SK-N-SH treated with all-trans-retinoic acid at 6 μM for 48 hours (cell line): ENCODE data around the gene TRIM54.
"Not testable (repeated sequence)": the region's sequence is repeated elsewhere in the genome, so short reads cannot be mapped to it uniquely, and the experiment has no call there.

ENCODE experiments used
- ATAC-seq: fragments of 200-7000 bp; cut with Tn5 transposase; 3 replicates; pipeline ENCODE4 v1.9.1; 2020; ENCODE audit warnings: mild to moderate bottlenecking, moderate library complexity
- ARNTL ChIP-seq: fragments of 450-650 bp; formaldehyde crosslinking; IDR thresholded peaks from 2 replicates; pipeline ENCODE4 v1.5.0; 2020; ENCODE audit warnings: low read depth, mild to moderate bottlenecking, moderate library complexity, borderline replicate concordance
- BACH2 ChIP-seq: fragments of 250-450 bp; sonication (Bioruptor Pico); IDR thresholded peaks from 2 replicates; pipeline ENCODE4 v1.9.0; 2021; ENCODE audit warnings: mild to moderate bottlenecking, borderline replicate concordance
- CREB5 ChIP-seq: fragments of 250-450 bp; sonication (Bioruptor Pico); IDR thresholded peaks from 2 replicates; pipeline ENCODE4 v1.5.1; 2020; ENCODE audit warnings: low read depth, mild to moderate bottlenecking, moderate library complexity
- CSRNP3 ChIP-seq: fragments of 250-450 bp; sonication (Bioruptor Pico); IDR thresholded peaks from 2 replicates; pipeline ENCODE4 v1.5.1; 2021; ENCODE audit warnings: mild to moderate bottlenecking, moderate library complexity
- ESRRG ChIP-seq: fragments of 250-450 bp; sonication (Bioruptor Pico); IDR thresholded peaks from 2 replicates; pipeline ENCODE4 v1.6.1; 2021; ENCODE audit warnings: mild to moderate bottlenecking
- GLIS3 ChIP-seq: fragments of 250-450 bp; sonication (Bioruptor Pico); IDR thresholded peaks from 2 replicates; pipeline ENCODE4 v1.5.0; 2020; ENCODE audit warnings: mild to moderate bottlenecking, moderate library complexity
- ISL1 ChIP-seq: fragments of 250-450 bp; sonication (Bioruptor Pico); IDR thresholded peaks from 2 replicates; pipeline ENCODE4 v2.1.2; 2022; ENCODE audit warnings: mild to moderate bottlenecking, moderate library complexity
- OSR1 ChIP-seq: fragments of 250-450 bp; sonication (Bioruptor Pico); IDR thresholded peaks from 2 replicates; pipeline ENCODE4 v1.8.0; 2022; ENCODE audit warnings: moderate library complexity, mild to moderate bottlenecking, inconsistent platforms
- PATZ1 ChIP-seq: fragments of 250-450 bp; sonication (Bioruptor Pico); IDR thresholded peaks from 2 replicates; pipeline ENCODE4 v1.8.0; 2020; ENCODE audit warnings: mild to moderate bottlenecking, moderate library complexity, borderline replicate concordance
- POU6F1 ChIP-seq: fragments of 250-450 bp; sonication (Bioruptor Pico); IDR thresholded peaks from 2 replicates; pipeline ENCODE4 v1.8.0; 2021; ENCODE audit warnings: low read depth, mild to moderate bottlenecking, moderate library complexity, borderline replicate concordance
- PPARA ChIP-seq: fragments of 250-450 bp; sonication (Bioruptor Pico); IDR thresholded peaks from 2 replicates; pipeline ENCODE4 v1.5.0; 2020; ENCODE audit warnings: mild to moderate bottlenecking, borderline replicate concordance
- RARB ChIP-seq: fragments of 250-450 bp; sonication (Bioruptor Pico); IDR thresholded peaks from 2 replicates; pipeline ENCODE4 v1.8.0; 2021; ENCODE audit warnings: mild to moderate bottlenecking, moderate library complexity
- SNAI2 ChIP-seq: fragments of 250-450 bp; sonication (Bioruptor Pico); IDR thresholded peaks from 2 replicates; pipeline ENCODE4 v1.5.0; 2020; ENCODE audit warnings: mild to moderate bottlenecking, moderate library complexity
- TCF4 ChIP-seq: fragments of 250-450 bp; sonication (Bioruptor Pico); IDR thresholded peaks from 2 replicates; pipeline ENCODE4 v1.8.0; 2021; ENCODE audit warnings: mild to moderate bottlenecking, moderate library complexity, borderline replicate concordance
- TSHZ2 ChIP-seq: fragments of 250-450 bp; sonication (Bioruptor Pico); IDR thresholded peaks from 2 replicates; pipeline ENCODE4 v1.5.0; 2020; ENCODE audit warnings: mild to moderate bottlenecking, moderate library complexity
- ZFP3 ChIP-seq: fragments of 250-450 bp; sonication (Bioruptor Pico); IDR thresholded peaks from 2 replicates; pipeline ENCODE4 v1.5.0; 2020; ENCODE audit warnings: mild to moderate bottlenecking, moderate library complexity
- ZFP30 ChIP-seq: fragments of 450-650 bp; formaldehyde crosslinking; IDR thresholded peaks from 2 replicates; pipeline ENCODE4 v1.5.0; 2022; ENCODE audit warnings: mild to moderate bottlenecking, moderate library complexity
- ZNF565 ChIP-seq: fragments of 450-650 bp; formaldehyde crosslinking; conservative IDR thresholded peaks from 2 replicates; pipeline ENCODE4 v1.5.0; 2020; ENCODE audit warnings: low read depth, mild to moderate bottlenecking, moderate library complexity
- ZNF70 ChIP-seq: fragments of 450-650 bp; formaldehyde crosslinking; IDR thresholded peaks from 2 replicates; pipeline ENCODE4 v1.5.0; 2020; ENCODE audit warnings: mild to moderate bottlenecking, moderate library complexity
- ZNF8 ChIP-seq: fragments of 450-650 bp; formaldehyde crosslinking; IDR thresholded peaks from 2 replicates; pipeline ENCODE4 v1.5.0; 2020; ENCODE audit warnings: mild to moderate bottlenecking, moderate library complexity

The TRIM54 gene

GRCh38 chr2:27264753-27265535 is 17.3 kb upstream of the TRIM54 start:
- peak; percentile 84 for ATAC-seq

GRCh38 chr2:27265536-27265870 is 16.7 kb upstream of the TRIM54 start:
- no peak for ATAC-seq
- TF ChIP-seq CREB5 (CRISPR knock-in tag) (no peak), ISL1 (CRISPR knock-in tag) (no peak), ZNF8 (no peak), PATZ1 (CRISPR knock-in tag) (no peak), ZFP3 (CRISPR knock-in tag) (no peak), ESRRG (CRISPR knock-in tag) (no peak), GLIS3 (CRISPR knock-in tag) (no peak), ZNF565 (CRISPR knock-in tag) (no peak), SNAI2 (CRISPR knock-in tag) (no peak), TSHZ2 (CRISPR knock-in tag) (no peak), PPARA (CRISPR knock-in tag) (no peak), BACH2 (no peak), TCF4 (CRISPR knock-in tag) (no peak), ZFP30 (CRISPR knock-in tag) (no peak), OSR1 (CRISPR knock-in tag) (no peak), POU6F1 (CRISPR knock-in tag) (no peak), ARNTL (CRISPR knock-in tag) (no peak), ZNF70 (no peak), RARB (CRISPR knock-in tag) (no peak), CSRNP3 (CRISPR knock-in tag) (no peak)

More at GRCh38 chr2:27264753-27265535, 17.3 kb upstream of the TRIM54 start:
- TF ChIP-seq ZNF8: no peak
- no peak for TF ChIP-seq CSRNP3 (CRISPR knock-in tag)
- TF ChIP-seq PATZ1 (CRISPR knock-in tag): peak; percentile 68; the same call in 1 of the 2 replicates
- TF ChIP-seq TCF4 (CRISPR knock-in tag): no peak
- peak; percentile 77; the same call in 1 of the 2 replicates for TF ChIP-seq ARNTL (CRISPR knock-in tag)
- TF ChIP-seq SNAI2 (CRISPR knock-in tag): peak; percentile 70; the same call in 1 of the 2 replicates
- TF ChIP-seq, all 23 proteins: peak for 3

GRCh38 chr2:27268296-27268695 is 13.9 kb upstream of the TRIM54 start:
- ATAC-seq: not testable (repeated sequence)
